IMR-90 (cell line): Measurements from ENCODE around the gene SYNPO. TPM values are rescaled to one million over a fixed set of nuclear protein-coding genes. Genes with fewer than 3 reads are reported as not detected.

Source experiments
- ATAC-seq: fragments of 200-7000 bp; cut with Tn5 transposase; 2 replicates; pipeline ENCODE4 v1.9.1; 2020; ENCODE audit warnings: low read depth, mild to moderate bottlenecking, moderate library complexity
- BruUV-seq: library from RNA; stranded (reverse); fragments of 400-500 nt; replicated peaks from 2 replicates; lab custom pipeline; 2021; lab: Mats Ljungman, UMichigan
- CTCF ChIA-PET: fragments of 300-600 bp; formaldehyde crosslinking; extraction: SDS; loops from one replicate; lab custom pipeline; 2021; ENCODE audit warnings: antibody characterized with exemption; lab: Yijun Ruan, JAX
- POLR2A ChIA-PET: fragments of 300-600 bp; sonication (Branson Sonifier 250); formaldehyde crosslinking; loops from one replicate; lab custom pipeline; 2022; ENCODE audit warnings: antibody characterized with exemption; ENCODE audit not compliant: unreplicated experiment; lab: Charles Lee
- DNase-seq: peaks from one replicate; pipeline ENCODE4 v3.0.0; 2013
- H2AFZ ChIP-seq: replicated peaks from 2 replicates; pipeline ENCODE3; 2013; ENCODE audit warnings: low read length, mild to moderate bottlenecking; ENCODE audit not compliant: poor library complexity
- H2AK5ac ChIP-seq: 2 replicates; pipeline ENCODE4 v1.6.1; 2013; ENCODE audit warnings: low read depth, low read length, inconsistent platforms
- H2AK9ac ChIP-seq: replicated peaks from 2 replicates; pipeline ENCODE3; 2013; ENCODE audit warnings: mild to moderate bottlenecking, low read depth, low read length, moderate library complexity; ENCODE audit not compliant: poor library complexity
- H2BK120ac ChIP-seq: 2 replicates; pipeline ENCODE4 v1.6.1; 2013; ENCODE audit warnings: low read depth, low read length, inconsistent platforms
- H2BK15ac ChIP-seq: 3 replicates; pipeline ENCODE4 v1.6.1; 2013; ENCODE audit warnings: low read depth, low read length, inconsistent platforms
- H2BK20ac ChIP-seq: 2 replicates; pipeline ENCODE4 v1.6.1; 2013; ENCODE audit warnings: low read depth, mild to moderate bottlenecking, inconsistent platforms, low read length, moderate library complexity
- H2BK5ac ChIP-seq: 2 replicates; pipeline ENCODE4 v1.6.1; 2013; ENCODE audit warnings: mild to moderate bottlenecking, low read depth, low read length, inconsistent platforms; ENCODE audit not compliant: poor library complexity, severe bottlenecking
- H3K14ac ChIP-seq: replicated peaks from 2 replicates; pipeline ENCODE4 v1.6.1; 2013; ENCODE audit warnings: low read depth, low read length, inconsistent platforms
- H3K18ac ChIP-seq: 2 replicates; pipeline ENCODE4 v1.6.1; 2013; ENCODE audit warnings: low read depth, low read length, control low read depth
- H3K23ac ChIP-seq: 2 replicates; pipeline ENCODE4 v1.6.1; 2013; ENCODE audit warnings: low read depth, low read length, inconsistent platforms
- H3K27ac ChIP-seq: 2 replicates; pipeline ENCODE4 v1.5.1; 2013; ENCODE audit warnings: mild to moderate bottlenecking, control low read depth, low read length; ENCODE audit not compliant: insufficient read depth
- H3K27me3 ChIP-seq: 2 replicates; pipeline ENCODE4 v1.6.1; 2013; ENCODE audit warnings: low read length; ENCODE audit not compliant: control insufficient read depth, insufficient read depth
- H3K36me3 ChIP-seq: 2 replicates; pipeline ENCODE4 v1.6.1; 2013; ENCODE audit warnings: low read length, mixed read lengths; ENCODE audit not compliant: control insufficient read depth, insufficient read depth
- H3K4ac ChIP-seq: 2 replicates; pipeline ENCODE4 v1.6.1; 2013; ENCODE audit warnings: low read depth, low read length, inconsistent platforms
- H3K4me1 ChIP-seq: 2 replicates; pipeline ENCODE4 v1.6.1; 2013; ENCODE audit warnings: low read length, mixed read lengths; ENCODE audit not compliant: control insufficient read depth, insufficient read depth
- H3K4me2 ChIP-seq: 2 replicates; pipeline ENCODE4 v1.6.1; 2013; ENCODE audit warnings: low read depth, mild to moderate bottlenecking, control low read depth, low read length, moderate library complexity
- H3K4me3 ChIP-seq: 2 replicates; pipeline ENCODE4 v1.5.1; 2013; ENCODE audit warnings: low read depth, mild to moderate bottlenecking, control low read depth, low read length, moderate library complexity; ENCODE audit not compliant: insufficient read depth
- H3K56ac ChIP-seq: 2 replicates; pipeline ENCODE4 v1.6.1; 2013; ENCODE audit warnings: low read length, inconsistent platforms; ENCODE audit not compliant: insufficient read depth; ENCODE audit errors: extremely low read depth
- H3K79me1 ChIP-seq, 2 experiments: 2 replicates each; pipeline ENCODE4 v1.6.1; 2013; ENCODE audit warnings: low read length in 2 of 2, inconsistent platforms in 1 of 2, low read depth in 1 of 2
- H3K9ac ChIP-seq: 2 replicates; pipeline ENCODE4 v1.6.1; 2013; ENCODE audit warnings: low read depth, low read length, control low read depth
- H3K9me1 ChIP-seq: 2 replicates; pipeline ENCODE4 v1.6.1; 2013; ENCODE audit warnings: low read length, inconsistent platforms; ENCODE audit not compliant: insufficient read depth
- H3K9me3 ChIP-seq: 2 replicates; pipeline ENCODE4 v1.6.1; 2013; ENCODE audit warnings: low read length; ENCODE audit not compliant: control insufficient read depth, insufficient read depth
- H4K20me1 ChIP-seq: 2 replicates; pipeline ENCODE4 v1.6.1; 2013; ENCODE audit warnings: low read length, inconsistent platforms; ENCODE audit not compliant: insufficient read depth
- H4K5ac ChIP-seq: 2 replicates; pipeline ENCODE4 v1.6.1; 2013; ENCODE audit warnings: mild to moderate bottlenecking, low read depth, low read length, control low read depth
- H4K8ac ChIP-seq, 2 experiments: 2 replicates each; pipeline ENCODE4 v1.6.1; 2013; ENCODE audit warnings: low read depth in 2 of 2, low read length in 2 of 2, control low read depth in 1 of 2, inconsistent platforms in 1 of 2
- H4K91ac ChIP-seq: 2 replicates; pipeline ENCODE4 v1.6.1; 2013; ENCODE audit warnings: low read depth, low read length, inconsistent platforms; ENCODE audit not compliant: insufficient read depth
- CEBPB ChIP-seq: IDR thresholded peaks from 2 replicates; pipeline ENCODE4 v1.6.1; 2012; ENCODE audit warnings: low read depth, low read length, improper control_type of control experiment
- CHD1 ChIP-seq: IDR thresholded peaks from 2 replicates; pipeline ENCODE4 v1.6.1; 2012; ENCODE audit warnings: low read depth, low read length, improper control_type of control experiment
- WGBS, 2 experiments: methylation state at CpG; one replicate each; pipeline versions ENCODE4 v1.1.5 to v1.1.7; 2013; ENCODE audit warnings: missing lambda C conversion rate in 2 of 2; ENCODE audit not compliant: insufficient read length in 1 of 2; ENCODE audit errors: extremely low coverage in 2 of 2; 5-methylcytosine and 5-hydroxymethylcytosine counted together
- dilution Hi-C: fragments of 300-500 bp; cut with HindIII; formaldehyde crosslinking; loops from one replicate; pipeline ENCODE4 v1.14.3; 2018; ENCODE audit warnings: low sequenced_read_pairs; ENCODE audit not compliant: unreplicated experiment
- in situ Hi-C: fragments of 300-500 bp; cut with MboI; formaldehyde crosslinking; loops from 3 replicates; pipeline ENCODE4 v1.14.3; 2019; ENCODE audit warnings: low sequenced_read_pairs, inconsistent platforms, mixed read lengths
- intact Hi-C: fragments of 100-400 bp; cut with micrococcal nuclease; formaldehyde crosslinking; loops from 2 replicates; pipeline ENCODE4 v1.10.0; 2022
- polyA plus RNA-seq, 3 experiments: library from polyadenylated mRNA; depleted of rRNA; stranded (reverse); fragments of >200 nt; gene quantifications; 2 replicates each; pipeline ENCODE4 v1.2.3, GENCODE V29; 2012; ENCODE audit warnings: low replicate concordance in 1 of 3
- total RNA-seq: library from RNA; depleted of rRNA; stranded (reverse); fragments of >200 nt; gene quantifications from 2 replicates; pipeline ENCODE4 v1.2.3, GENCODE V29; 2012

The SYNPO gene
- total and polyA plus RNA-seq, 2 of the 4 experiments (the other 2 are of a cell fraction) = 3.0 to 24.8 TPM

DNA sequence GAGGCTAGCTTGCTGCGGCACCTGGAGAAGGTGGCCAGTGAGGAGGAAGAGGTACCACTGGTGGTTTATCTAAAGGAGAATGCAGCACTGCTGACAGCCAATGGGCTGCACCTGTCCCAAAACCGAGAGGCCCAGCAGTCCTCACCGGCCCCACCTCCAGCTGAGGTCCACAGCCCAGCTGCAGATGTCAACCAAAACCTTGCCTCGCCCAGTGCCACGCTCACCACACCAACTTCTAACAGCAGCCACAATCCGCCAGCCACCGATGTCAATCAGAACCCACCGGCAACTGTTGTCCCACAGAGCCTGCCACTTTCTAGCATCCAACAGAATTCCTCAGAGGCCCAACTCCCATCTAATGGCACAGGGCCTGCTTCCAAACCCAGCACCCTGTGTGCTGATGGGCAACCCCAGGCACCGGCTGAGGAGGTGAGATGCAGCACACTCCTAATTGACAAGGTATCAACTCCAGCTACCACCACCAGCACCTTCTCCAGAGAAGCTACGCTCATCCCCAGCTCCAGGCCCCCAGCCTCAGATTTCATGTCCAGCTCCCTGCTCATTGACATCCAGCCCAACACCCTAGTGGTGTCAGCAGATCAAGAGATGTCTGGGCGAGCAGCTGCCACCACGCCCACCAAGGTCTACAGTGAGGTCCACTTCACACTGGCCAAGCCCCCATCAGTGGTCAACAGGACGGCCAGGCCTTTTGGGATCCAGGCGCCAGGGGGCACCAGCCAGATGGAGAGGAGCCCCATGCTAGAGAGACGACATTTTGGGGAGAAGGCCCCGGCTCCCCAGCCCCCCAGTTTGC lies 8.0 kb downstream of the SYNPO start:
- no peak overlapping the region for H4K8ac ChIP-seq
- H3K27ac ChIP-seq = no peak overlapping the region
- H2BK5ac ChIP-seq = no peak overlapping the region
- no peak overlapping the region; the same call in 1 of the 2 replicates for H4K91ac ChIP-seq
- no peak overlapping the region for H2BK120ac ChIP-seq
- no peaks in the 10 kb centered on the region for H3K9me3 ChIP-seq
- H3K27me3 ChIP-seq = no peaks in the 10 kb centered on the region
- peaks cover 38 to 61% of the 10 kb centered on the region in 2 experiments for H3K79me1 ChIP-seq
- no peak overlapping the region for H4K5ac ChIP-seq
- H4K20me1 ChIP-seq = peaks cover 64% of the 10 kb centered on the region
- dilution Hi-C loops (no loop called here), intact Hi-C loops (no loop called here), in situ Hi-C loops (no loop called here)
- H2AK5ac ChIP-seq = no peak overlapping the region
- H3K56ac ChIP-seq = no peak overlapping the region
- H2BK15ac ChIP-seq = no peak overlapping the region
- H3K9me1 ChIP-seq = peaks cover 20% of the 10 kb centered on the region; the same call in 1 of the 2 replicates
- H2AFZ ChIP-seq = no peak overlapping the region
- H3K14ac ChIP-seq = no peak overlapping the region
- no peak overlapping the region for H3K4me3 ChIP-seq
- H2AK9ac ChIP-seq = no peak overlapping the region
- WGBS, 2 experiments = 87% methylated on average over 9 of the region's 16 CpGs; no CpG with 5 or more reads in 1 of the 2 experiments
- H3K18ac ChIP-seq = no peak overlapping the region
- H3K23ac ChIP-seq = no peak overlapping the region
- no peak for DNase-seq
- TF ChIP-seq CHD1 (no peak), CEBPB (no peak)
- H3K4ac ChIP-seq = no peak overlapping the region
- H2BK20ac ChIP-seq = no peak overlapping the region
- BruUV-seq = TSS peak; percentile 63
- ATAC-seq = no peak
- no peak overlapping the region for H3K9ac ChIP-seq
- no peak overlapping the region for H3K4me2 ChIP-seq
- peaks cover 33% of the 10 kb centered on the region for H3K4me1 ChIP-seq
- H3K36me3 ChIP-seq = peaks cover 59% of the 10 kb centered on the region
- ChIA-PET CTCF (interaction anchor here (0.6 kb wide), 1 partner anchor 733 kb away, joined by 4 read pairs; no protein-coding TSS in a partner anchor), POLR2A (no interaction called here)
